GM06990 (cell line): ENCODE results near the gene IGFL4.

Experiments used
- DNase-seq: peaks from one replicate; pipeline ENCODE4 v3.0.0-alpha.2; 2011; ENCODE audit not compliant: insufficient read length; ENCODE audit errors: extremely low read depth
- H3K27me3 ChIP-seq: replicated peaks from 2 replicates; pipeline ENCODE4 v1.6.0; 2011; ENCODE audit warnings: low read length; ENCODE audit not compliant: control insufficient read depth, insufficient read depth
- H3K36me3 ChIP-seq: 2 replicates; pipeline ENCODE4 v1.5.1; 2011; ENCODE audit warnings: low read length; ENCODE audit not compliant: control insufficient read depth, insufficient read depth
- H3K4me3 ChIP-seq: replicated peaks from 2 replicates; pipeline ENCODE4 v1.5.1; 2011; ENCODE audit warnings: low read depth, mild to moderate bottlenecking, control low read depth, low read length
- TF ChIP-seq, protein P1 (sequence below): IDR thresholded peaks from 2 replicates; pipeline ENCODE4 v1.5.1; 2011; ENCODE audit warnings: low read length, control low read depth, mild to moderate bottlenecking, inconsistent platforms; ENCODE audit not compliant: insufficient read depth, poor library complexity, severe bottlenecking

IGFL4 gene

DNA sequence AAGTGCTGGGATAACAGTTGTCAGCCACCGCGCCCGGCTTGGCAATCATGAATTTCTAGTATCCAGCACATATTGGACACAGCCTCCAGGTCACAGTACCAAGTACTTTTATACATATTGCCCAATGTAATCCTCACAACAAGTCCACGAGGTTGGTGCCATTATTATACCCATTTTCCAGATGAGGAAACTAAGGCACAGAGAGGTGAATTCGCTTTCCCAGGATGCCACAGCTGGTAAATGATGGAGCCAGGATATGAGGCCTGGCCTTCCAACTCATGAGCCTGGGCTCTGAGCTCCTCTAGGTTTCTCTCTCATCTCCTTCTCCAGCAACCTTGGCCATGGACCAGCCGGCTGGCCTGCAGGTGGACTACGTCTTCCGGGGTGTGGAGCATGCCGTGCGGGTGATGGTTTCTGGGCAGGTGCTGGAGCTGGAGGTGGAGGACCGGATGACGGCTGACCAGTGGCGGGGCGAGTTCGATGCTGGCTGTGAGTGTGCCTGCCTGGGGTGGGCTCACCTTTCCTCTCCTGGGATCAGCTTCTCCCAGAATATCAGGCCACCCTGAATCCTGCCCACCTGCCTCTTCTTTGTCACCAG lies 38.0 kb downstream of the IGFL4 start:
- Histone ChIP-seq H3K36me3 (peaks cover 3% of the 10 kb centered on the region), H3K4me3 (no peak overlapping the region), H3K27me3 (no peaks in the 10 kb centered on the region)
- TF ChIP-seq, protein P1, sequence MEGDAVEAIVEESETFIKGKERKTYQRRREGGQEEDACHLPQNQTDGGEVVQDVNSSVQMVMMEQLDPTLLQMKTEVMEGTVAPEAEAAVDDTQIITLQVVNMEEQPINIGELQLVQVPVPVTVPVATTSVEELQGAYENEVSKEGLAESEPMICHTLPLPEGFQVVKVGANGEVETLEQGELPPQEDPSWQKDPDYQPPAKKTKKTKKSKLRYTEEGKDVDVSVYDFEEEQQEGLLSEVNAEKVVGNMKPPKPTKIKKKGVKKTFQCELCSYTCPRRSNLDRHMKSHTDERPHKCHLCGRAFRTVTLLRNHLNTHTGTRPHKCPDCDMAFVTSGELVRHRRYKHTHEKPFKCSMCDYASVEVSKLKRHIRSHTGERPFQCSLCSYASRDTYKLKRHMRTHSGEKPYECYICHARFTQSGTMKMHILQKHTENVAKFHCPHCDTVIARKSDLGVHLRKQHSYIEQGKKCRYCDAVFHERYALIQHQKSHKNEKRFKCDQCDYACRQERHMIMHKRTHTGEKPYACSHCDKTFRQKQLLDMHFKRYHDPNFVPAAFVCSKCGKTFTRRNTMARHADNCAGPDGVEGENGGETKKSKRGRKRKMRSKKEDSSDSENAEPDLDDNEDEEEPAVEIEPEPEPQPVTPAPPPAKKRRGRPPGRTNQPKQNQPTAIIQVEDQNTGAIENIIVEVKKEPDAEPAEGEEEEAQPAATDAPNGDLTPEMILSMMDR: no peak
- DNase-seq: no peak

DNA sequence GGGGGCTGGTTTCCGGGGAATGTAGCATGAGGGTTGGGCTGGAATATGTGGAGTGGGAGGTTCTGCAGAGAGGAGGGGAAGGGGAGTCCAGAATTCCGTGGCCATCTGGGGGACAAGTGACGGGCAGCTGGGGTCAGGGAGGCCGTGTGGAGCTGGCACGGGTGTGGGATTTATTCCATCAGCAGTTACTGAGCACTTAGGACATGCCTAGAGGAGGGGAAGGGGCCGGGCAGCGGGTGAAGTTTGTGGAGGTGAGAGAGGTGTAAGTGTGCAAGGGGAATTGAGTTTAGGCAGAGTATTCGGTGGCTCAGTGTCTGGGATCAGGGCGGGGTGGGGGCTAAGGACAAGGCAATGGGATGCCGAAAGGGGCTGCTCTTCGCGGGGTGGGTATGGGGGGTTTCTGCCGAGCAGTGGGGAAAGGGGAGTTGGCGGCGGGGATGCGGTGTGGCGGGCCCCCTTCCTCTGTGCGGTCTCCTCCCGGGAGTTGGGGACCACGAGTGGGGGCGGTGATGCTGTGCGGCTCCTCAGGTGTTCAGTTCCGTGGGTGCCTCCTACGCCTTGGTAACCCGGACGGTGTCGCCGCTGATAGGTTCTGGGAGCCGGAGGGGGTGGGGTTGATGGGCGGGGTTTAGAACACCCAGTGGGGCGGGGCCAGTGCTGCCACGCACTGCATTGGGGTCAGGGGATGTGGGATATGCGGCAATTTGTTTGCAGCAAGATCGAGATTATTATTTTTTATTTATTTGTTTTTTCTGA lies 40.1 kb downstream of the IGFL4 start:
- peak; percentile 72 for DNase-seq
- H3K4me3 ChIP-seq: peak overlapping the region; percentile 47
- TF ChIP-seq, protein P1: no peak
- H3K36me3 ChIP-seq: no peaks in the 10 kb centered on the region; the same call in none of the 2 replicates
- no peaks in the 10 kb centered on the region for H3K27me3 ChIP-seq

DNA sequence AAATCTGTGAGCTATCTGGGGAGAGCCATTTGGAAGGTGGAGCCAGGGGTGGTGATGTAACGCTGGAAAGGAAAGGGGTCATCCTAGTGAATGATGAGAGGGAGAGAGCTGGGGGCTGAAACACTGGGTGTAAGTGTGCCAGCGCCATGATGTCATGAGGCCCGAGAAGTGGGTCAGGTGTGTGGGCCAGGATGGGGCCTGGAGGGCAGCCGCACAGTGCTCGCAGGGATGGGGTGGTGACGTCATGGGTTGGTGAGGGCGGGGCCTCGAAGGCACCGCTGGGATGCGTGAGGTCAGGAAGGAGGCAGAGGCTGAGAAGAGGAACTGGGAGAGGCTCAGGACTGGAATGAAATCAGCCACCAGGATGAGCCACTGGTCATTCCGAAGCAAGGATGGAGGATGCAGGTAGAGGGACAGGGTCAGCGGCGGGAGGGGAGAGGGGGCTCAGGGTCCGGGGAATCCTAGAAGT lies 41.1 kb downstream of the IGFL4 start:
- TF ChIP-seq, protein P1: no peak
- Histone ChIP-seq H3K4me3 (no peak overlapping the region), H3K27me3 (no peaks in the 10 kb centered on the region), H3K36me3 (no peaks in the 10 kb centered on the region; the same call in none of the 2 replicates)
- DNase-seq: no peak

DNA sequence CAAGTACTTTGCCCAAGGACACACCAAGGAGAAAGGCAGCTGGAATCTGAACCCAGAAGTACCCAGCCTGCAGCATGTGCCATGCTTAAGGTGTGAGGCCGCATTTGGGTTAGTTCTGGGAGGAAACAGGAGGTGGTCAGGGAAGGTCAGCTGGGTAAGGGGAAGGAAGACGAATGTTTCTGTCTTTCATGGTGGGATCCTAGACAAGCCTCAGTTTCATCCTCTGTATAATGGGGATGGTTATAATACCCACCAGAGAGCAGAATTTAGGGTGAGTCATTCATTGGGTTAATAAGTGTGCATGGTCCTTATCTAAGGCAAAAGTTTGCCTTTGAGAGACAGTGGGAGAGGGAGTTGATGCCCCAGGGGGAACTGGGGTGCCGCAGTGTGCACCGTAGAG lies 42.0 kb downstream of the IGFL4 start:
- no peaks in the 10 kb centered on the region; the same call in none of the 2 replicates for H3K36me3 ChIP-seq
- no peak for DNase-seq
- H3K4me3 ChIP-seq: no peak overlapping the region
- TF ChIP-seq, protein P1: no peak
- no peaks in the 10 kb centered on the region for H3K27me3 ChIP-seq

DNA sequence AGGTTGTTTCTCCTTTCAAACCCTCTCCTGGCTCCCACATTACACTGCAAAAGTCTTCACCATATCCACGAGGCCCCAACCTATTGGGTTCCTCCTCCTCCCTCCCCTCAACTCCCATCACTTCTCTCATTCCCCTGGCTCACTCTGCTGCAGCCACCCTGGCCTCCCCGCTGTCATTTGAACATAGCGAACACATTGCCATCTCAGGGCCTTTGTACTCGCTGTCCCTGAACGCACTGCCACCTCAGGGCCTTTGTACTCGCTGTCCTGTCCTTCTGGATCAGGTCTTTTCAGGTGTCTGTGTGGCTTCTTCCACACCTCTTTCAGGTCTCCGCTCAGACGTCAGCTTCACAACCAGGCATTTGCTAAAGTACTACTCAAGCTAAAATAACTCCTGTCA lies 43.9 kb downstream of the IGFL4 start:
- no peaks in the 10 kb centered on the region for H3K27me3 ChIP-seq
- TF ChIP-seq, protein P1: no peak
- no peak for DNase-seq
- no peaks in the 10 kb centered on the region; the same call in 1 of the 2 replicates for H3K36me3 ChIP-seq
- H3K4me3 ChIP-seq: no peak overlapping the region
